ENCODE measurements around the gene FICD. TPM values are rescaled to one million over a fixed set of nuclear protein-coding genes. Genes with fewer than 3 reads are reported as not detected.
A peak's percentile ranks its signal among the peaks of the same experiment; 100 is the strongest.

Gene FICD
- total and polyA plus RNA-seq, 9 of the 15 experiments (the other 6 are each of a cell fraction or from before 2014, with no cell fraction given) = 0.88 to 4.5 (median 1.9) TPM

DNA sequence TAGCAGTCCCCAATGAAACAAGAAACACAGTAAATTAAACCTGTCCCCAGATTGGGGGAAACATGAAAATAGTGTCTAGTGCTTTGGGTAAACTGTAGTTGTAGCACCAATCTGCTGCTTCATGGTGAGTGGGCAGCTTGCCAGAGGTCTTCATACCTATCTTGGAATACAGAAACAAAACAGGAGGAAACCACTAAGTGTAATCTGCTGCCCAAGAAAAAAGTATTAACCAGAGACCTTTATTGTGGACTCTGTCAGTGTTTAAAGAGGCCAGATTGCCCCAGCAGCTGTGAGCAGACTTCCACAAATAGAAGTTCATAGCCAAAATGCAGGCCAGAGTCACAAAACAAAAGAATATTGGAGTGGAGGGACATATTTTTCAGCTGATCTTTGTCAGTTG, 49.6 kb downstream of the FICD start:
- Histone ChIP-seq H3K9ac (ENCODE audit: insufficient read depth in 1 of 2, low read depth in 2 of 2, low read length in 2 of 2) (peak overlapping the region in 1 of 2 experiments; percentile 90; a peak in 1 of 4 replicates), H3K27ac (ENCODE audit: extremely low read depth, low read depth, low read length) (peak overlapping the region; percentile 85; the same call in 2 of the 3 replicates), H3K27me3 (ENCODE audit: control insufficient read depth in 2 of 2, insufficient read depth in 2 of 2, low read length in 2 of 2) (no peaks in the 10 kb centered on the region), H3K79me2 (ENCODE audit: control insufficient read depth, insufficient read depth, low read length) (peaks cover 42% of the 10 kb centered on the region), H3K9me3 (replicated peaks; ENCODE audit: control insufficient read depth, insufficient read depth, low read depth, low read length) (no peaks in the 10 kb centered on the region), H2AFZ (ENCODE audit: low read depth, low read length) (no peak overlapping the region), H3K4me3 (no peak overlapping the region), H3K4me1 (replicated peaks in 1 of 2; ENCODE audit: control insufficient read depth in 2 of 2, insufficient read depth in 2 of 2, low read length in 2 of 2) (peaks cover 5 to 17% of the 10 kb centered on the region in 2 experiments), H4K20me1 (replicated peaks; ENCODE audit: control insufficient read depth, insufficient read depth, low read length) (peaks cover 6% of the 10 kb centered on the region; the same call in 1 of the 2 replicates), H3K36me3 (ENCODE audit: control insufficient read depth, insufficient read depth, low read length) (peaks cover 52% of the 10 kb centered on the region), H3K4me2 (ENCODE audit: insufficient read depth, low read length) (no peak overlapping the region), H3K9me1 (ENCODE audit: control insufficient read depth, insufficient read depth, low read length) (no peaks in the 10 kb centered on the region)
- in situ Hi-C loops (cut with MboI) = loop anchor here (5.0 kb wide), 3 partner anchors 53 to 528 kb away; partner anchors contain the start of gene ALKBH2
- intact Hi-C loops (cut with micrococcal nuclease) = loop anchor here (5.0 kb wide), 3 partner anchors 168 to 388 kb away; partner anchors contain the start of genes CORO1C and SSH1
- FAIRE-seq (peak; percentile 78), DNase-seq (ENCODE audit: extremely low read depth in 1 of 4, low spot score in 3 of 4) (peak in 2 of 4 experiments; percentile 39 to 85), ATAC-seq (no peak)
- POLR2A ChIA-PET = interaction anchor here (0.7 to 1.3 kb wide), 6 partner anchors 9 to 1206 kb away, joined by 3 to 4 read pairs (median 3); no protein-coding TSS in a partner anchor
- CTCF ChIA-PET (ENCODE audit: low intra/inter-chr PET ratio) = interaction anchor here (0.6 to 3.1 kb wide), 3 partner anchors 54 to 385 kb away, joined by 5 to 30 read pairs (median 17); no protein-coding TSS in a partner anchor
- BruUV-seq (replicated peaks) = no TSS peak
- TF ChIP-seq BCOR (IDR thresholded peaks at IDR 0.05) = no peak
- no peak for TF ChIP-seq SP2 (IDR thresholded peaks at IDR 0.05; ENCODE audit: extremely low read depth, low read depth, low read length, poor library complexity, severe bottlenecking)
- TF ChIP-seq ZBTB17 (CRISPR knock-in tag; IDR thresholded peaks at IDR 0.05) = no peak
- TF ChIP-seq SMARCE1 (IDR thresholded peaks at IDR 0.05) = 0 out of 2 replicates have a peak, but pooled peaks have one; percentile 38
- TF ChIP-seq MCM2 (IDR thresholded peaks at IDR 0.05; ENCODE audit: low read depth) = no peak
- no peak for TF ChIP-seq ZNF668 (CRISPR knock-in tag; IDR thresholded peaks at IDR 0.05)
- TF ChIP-seq MAFK (IDR thresholded peaks at IDR 0.05; ENCODE audit: low read length) = peak; percentile 64; the same call in 1 of the 2 replicates
- TF ChIP-seq TCF7 (IDR thresholded peaks at IDR 0.05; ENCODE audit: borderline replicate concordance) = no peak
- no peak for TF ChIP-seq CREBBP (IDR thresholded peaks at IDR 0.05; ENCODE audit: low read depth, low read length)
- TF ChIP-seq NFYB (IDR thresholded peaks at IDR 0.05; ENCODE audit: extremely low read depth, insufficient read length) = no peak
- no peak for TF ChIP-seq HMG20A (CRISPR knock-in tag; conservative IDR thresholded peaks at IDR 0.05)
- TF ChIP-seq THRAP3 (IDR thresholded peaks at IDR 0.05; ENCODE audit: borderline replicate concordance) = no peak
- no peak for TF ChIP-seq PRMT5 (CRISPR knock-in tag; IDR thresholded peaks at IDR 0.05)
- TF ChIP-seq ZNF77 (CRISPR knock-in tag; IDR thresholded peaks at IDR 0.05) = no peak
- no peak for TF ChIP-seq YBX1 (IDR thresholded peaks at IDR 0.05)
- peak; percentile 52; the same call in 1 of the 2 replicates for TF ChIP-seq MAFF (IDR thresholded peaks at IDR 0.05; ENCODE audit: low read length)
- TF ChIP-seq SLC30A9 (CRISPR knock-in tag; IDR thresholded peaks at IDR 0.05) = no peak
- peak; percentile 70 for TF ChIP-seq TEAD4 (IDR thresholded peaks at IDR 0.05; ENCODE audit: low read length)
- no peak for TF ChIP-seq TEAD4 (CRISPR knock-in tag; IDR thresholded peaks at IDR 0.05; ENCODE audit: borderline replicate concordance)
- peak in 1 of 2 experiments; percentile 94; a peak in 2 of 4 replicates for TF ChIP-seq RCOR1 (IDR thresholded peaks at IDR 0.05; ENCODE audit: borderline replicate concordance in 1 of 2, low read depth in 2 of 2, low read length in 2 of 2)
- no peak for TF ChIP-seq PRDM10 (IDR thresholded peaks at IDR 0.05; ENCODE audit: partially characterized antibody)
- TF ChIP-seq HDAC1 (IDR thresholded peaks at IDR 0.05) = peak in 1 of 2 experiments; percentile 63; a peak in 1 of 4 replicates
- TF ChIP-seq TAF15 (IDR thresholded peaks at IDR 0.05; ENCODE audit: low read depth, low read length) = no peak

Data from K562 (cell line).